ENCODE data around the gene CGAS.
"Not testable (repeated sequence)": the region's sequence is repeated elsewhere in the genome, so short reads cannot be mapped to it uniquely, and the experiment has no call there.

The CGAS gene

DNA sequence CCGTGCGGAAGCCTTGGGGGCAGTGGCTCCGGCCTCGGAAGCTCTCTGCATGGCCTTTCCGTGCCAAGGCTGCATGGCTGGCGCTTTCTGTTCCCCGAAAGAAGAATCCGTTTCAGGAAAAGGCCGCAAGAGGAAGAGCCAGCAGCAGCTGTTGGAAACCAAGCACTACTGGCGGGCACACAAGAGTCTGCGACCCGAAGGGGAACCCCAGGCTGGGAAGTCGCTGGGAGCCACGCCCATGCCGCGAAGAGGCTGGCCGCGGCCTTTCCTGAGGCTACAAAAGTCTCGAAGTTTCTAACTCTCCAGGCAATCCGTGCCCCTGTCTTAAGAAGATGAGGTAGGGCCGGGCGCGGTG is at the start of gene CGAS:
Gene CGAS (minus strand): TSS at position 191 of the 355 bp plus-strand sequence. CDS start 116 bp downstream, at position 75.
- no peak for DNase-seq

DNA sequence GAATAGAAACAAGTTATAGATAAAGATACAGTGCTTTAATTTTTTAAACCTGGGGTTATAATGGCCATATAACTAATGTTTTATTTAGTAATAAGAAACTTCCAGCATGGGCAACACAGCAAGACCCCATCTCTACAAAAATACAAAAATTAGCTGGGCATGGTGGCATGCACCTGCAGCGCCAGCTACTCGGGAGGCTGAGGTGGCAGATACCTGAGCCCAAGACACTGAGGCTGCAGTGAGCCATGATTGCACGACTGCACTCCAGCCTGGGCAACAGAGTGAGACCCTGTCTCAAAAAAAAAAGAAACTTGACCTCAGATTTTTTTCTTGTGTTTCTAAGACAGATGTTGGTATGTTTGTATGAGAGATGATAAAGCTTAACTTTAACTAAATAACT is 45.8 kb upstream of the CGAS start:
- DNase-seq = no peak

DNA sequence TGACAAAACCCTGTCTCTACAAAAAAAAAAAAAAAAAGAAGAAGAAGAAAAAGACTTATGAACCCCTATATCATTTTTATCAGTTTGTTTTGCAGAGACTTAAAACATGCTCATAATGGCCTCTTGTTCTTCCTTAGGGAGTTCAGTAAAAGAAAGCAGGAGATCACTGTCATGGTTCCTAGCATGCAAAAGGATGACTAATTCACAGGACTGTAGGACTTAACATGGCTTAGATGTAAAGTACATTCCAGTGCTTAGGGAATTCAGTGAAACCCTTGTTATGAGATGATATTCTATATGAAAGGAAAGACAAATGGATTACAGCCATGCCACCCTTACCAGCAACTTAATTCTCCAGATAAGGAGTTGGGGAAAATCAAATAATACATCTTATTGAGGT is 39.3 kb upstream of the CGAS start:
- no peak for DNase-seq

DNA sequence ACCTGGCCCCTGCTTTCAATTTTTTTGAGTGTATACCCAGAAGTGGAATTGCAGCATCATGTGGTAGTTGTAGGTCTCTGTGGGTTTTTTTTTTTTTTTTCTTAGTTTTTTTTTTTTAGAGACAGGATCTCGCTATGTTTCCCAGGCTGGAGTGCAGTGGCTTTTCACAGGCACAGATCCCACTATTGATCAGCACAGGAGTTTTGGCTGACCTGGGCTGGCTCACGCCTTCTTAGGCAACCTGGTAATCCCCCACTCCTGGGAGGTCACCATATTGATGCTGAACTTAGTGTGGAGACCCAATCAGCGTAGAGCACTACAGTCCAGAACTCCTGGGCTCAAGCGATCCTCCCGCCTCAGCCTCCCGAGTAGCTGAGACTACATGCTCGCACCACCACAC is 35.4 kb upstream of the CGAS start:
- no peak for DNase-seq

DNA sequence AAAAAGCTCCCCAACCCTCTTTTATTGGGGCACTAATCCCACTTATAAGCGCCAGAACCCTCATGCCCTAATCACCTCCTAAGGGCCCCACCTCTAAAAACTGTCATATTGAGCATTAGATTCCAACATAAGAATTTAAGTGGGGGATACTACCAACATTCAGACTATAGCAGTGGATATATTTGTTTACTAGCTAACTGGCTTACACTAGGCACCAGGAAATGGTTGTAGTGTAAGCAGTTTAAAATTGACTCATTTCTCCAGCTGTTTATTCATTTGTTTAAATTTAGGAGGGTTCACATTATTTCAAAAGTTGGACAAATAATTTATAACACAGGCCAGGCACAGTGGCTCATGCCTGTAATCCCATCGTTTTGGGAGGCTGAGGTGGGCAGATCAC is 32.3 kb upstream of the CGAS start:
- no peak for DNase-seq

DNA sequence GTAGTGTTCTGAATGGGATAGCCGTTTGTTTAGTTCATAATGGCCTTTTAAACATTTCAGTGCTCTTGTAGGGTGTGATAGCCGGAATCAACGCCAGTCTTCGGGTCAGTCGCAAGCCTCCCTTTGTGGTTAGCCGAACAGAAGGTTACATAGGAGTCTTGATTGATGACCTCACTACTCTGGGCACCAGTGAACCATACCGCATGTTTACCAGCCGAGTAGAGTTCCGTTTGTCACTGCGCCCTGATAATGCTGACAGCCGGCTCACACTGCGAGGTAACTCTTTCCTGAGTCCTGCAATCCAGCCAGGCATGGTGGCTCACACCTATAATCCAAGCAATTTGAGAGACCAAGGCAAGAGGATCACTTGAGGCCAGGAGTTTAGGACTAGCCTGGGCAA is 29.9 kb upstream of the CGAS start:
- no peak for DNase-seq

DNA sequence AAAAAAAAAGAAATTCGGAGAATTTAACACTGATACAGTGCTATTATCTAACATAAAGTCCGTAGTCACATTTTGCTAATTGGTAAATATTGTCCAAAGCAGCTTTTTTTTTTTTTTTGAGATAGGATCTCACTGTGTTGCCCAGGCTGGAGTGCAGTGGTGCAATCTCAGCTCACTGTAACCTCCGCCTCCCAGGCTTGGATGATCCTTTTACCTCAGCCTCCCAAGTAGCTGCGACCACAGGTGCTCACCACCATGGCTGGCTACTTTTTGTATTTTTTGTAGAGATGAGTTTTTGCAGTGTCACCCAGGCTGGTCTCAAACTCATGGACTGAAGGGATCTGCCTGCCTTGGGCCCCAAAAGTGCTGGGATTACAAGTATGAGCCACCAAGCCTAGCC is 25.3 kb upstream of the CGAS start:
- no peak for DNase-seq

DNA sequence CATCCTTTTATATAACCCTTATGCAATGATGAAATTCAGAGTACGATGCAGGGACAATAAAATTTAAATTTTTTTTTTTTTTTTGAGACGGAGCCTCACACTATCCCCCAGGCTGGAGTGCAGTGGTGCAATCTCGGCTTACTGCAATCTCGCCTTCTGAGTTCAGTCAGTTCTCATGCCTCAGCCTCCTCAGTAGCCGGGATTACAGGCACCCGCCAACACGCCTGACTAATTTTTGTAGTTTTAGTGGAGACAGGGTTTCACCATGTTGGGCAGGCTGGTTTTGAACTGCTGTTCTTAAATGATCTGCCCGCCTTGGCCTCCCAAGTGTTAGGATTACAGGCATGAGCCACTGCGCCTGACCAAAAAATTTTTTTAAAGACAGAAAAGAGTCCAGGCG is 24.6 kb upstream of the CGAS start:
- no peak for DNase-seq

DNA sequence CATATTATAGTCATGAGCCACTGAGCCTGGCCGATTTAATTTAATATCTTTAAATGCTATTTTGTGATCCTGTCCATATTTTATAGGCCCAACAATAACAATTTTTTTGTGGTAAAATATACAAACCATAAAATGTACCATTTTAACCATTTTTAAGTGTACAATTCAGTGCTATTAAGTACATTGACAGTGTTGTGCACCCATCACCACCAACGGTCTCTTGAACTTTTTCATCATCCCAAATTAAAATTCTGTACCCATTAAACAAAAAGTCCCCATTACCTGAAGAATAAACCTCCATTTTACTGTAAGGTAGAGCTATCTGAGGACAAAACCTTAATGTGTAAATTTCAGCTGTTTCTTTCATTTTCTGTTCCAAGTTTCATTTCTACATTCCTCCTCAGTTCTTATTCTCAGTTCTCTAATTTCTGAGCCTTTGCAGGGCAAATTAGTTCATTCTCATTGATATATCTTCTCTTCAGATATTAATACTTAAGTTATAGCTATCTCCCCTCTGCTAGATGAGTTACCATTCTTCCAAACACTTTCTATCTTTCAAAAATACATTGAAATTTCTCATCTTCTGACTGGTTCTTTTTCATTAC is 19.7 kb upstream of the CGAS start:
- no peak for DNase-seq

DNA sequence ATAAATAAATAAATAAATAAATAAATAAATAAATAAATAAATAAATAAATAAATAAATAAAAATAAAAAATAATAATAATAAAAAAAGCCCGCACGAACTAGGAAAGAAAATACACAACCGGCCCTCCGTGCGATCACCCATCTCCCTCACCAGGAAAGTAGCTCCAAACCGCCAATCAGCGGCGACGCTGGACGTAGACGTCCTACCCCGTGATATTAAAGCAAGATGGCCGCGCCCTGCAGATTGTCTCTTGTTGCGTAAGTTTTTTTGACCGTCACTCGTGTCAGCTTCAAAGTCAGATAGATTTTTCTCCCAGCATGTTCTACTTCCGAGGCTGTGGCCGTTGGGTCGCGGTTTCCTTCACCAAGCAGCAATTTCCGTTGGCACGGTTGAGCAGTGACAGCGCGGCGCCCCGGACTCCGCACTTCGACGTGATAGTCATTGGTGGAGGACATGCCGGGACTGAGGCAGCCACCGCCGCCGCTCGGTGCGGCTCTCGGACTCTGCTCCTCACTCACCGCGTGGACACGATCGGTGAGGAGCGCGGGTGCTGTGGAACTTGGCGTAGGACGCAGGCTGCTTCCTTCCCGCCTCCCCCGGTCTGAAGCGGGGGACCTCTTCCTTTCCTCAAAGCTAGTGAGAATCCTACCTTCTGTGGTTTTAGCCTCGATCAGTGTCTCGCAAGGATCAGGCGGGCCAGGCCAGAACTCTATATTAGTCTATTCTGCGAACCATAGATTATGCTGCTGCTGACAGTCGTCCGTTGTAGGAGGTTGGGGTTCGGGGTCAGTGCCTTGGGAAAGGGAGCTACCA is 9.6 kb upstream of the CGAS start, which contains the start of gene MTO1:
Gene MTO1 (plus strand): TSS at position 201 of the 814 bp plus-strand sequence. CDS start 118 bp downstream, at position 319.
- DNase-seq = peak; percentile 89 to 93

DNA sequence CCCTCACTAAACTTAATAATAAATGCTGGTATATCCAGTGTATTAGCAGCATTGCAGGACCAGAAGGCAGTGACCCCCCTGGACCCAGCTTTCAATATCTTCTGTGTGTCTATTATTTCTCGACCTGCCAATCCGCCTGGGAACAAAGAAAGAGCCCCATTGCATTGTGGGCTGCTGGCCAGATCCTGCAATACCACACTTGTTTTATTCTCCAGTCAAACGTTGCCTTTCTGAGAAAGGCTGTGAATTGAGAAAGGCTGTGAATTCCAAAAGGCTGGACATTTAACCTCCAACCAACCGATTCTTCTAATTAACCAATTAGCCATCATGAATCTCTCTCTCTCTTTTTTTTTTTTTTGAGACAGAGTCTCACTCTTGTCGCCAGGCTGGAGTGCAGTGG is 8.0 kb upstream of the CGAS start:
- no peak for DNase-seq

DNA sequence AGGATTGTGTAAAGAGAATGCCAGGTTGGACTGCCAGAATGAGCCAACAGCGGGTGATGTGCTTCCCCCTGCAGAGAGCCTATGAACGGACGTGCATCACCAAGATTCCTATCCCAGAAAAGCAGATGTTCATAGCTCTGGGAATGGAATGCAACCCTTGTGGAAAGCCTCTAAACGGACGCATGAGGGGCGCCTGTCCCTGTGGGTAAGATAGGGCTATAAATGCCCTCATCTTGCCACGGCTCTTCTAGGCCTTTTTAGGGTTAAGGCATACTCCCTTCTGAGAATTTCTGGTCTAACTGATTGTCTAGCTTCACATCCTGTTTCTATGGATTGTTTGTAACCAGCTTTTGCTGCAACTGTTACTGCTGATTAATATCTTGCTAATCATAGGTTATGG is 7.4 kb upstream of the CGAS start:
- DNase-seq = not testable (repeated sequence)

DNA sequence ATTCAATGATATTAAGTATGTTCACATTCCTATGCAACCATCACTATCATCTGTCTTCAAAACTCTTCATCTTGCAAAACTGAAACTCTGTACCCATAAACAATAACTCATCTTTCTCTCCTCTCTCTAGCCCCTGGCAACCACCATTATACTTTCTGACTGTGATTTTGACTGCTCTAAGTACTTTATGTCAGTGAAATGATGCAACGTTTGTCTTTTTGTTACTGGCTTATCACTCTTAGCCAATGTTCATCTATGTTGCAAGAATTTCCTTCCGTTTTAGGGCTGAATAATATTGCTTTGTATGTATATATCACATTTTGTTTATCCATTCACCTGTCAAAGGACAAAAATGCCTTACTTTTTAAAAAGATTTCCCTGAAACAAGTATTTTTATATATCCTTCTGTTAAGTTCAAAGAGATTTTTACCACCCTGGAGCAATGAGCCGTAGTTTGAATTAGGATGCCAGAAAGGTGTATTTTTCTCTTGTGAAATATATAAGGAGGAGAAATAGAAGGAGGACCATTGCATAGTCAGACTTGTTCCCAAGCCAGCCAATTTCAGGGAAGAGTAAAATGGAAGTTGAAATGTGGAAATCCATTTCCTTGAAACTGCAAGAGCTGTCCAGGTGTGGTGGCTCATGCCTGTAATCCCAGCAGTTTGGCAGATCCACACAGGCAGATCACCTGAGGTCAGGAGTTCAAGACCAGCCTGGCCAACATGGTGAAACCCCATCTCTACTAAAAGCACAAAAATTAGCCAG is 4.0 kb upstream of the CGAS start:
- no peak for DNase-seq

DNA sequence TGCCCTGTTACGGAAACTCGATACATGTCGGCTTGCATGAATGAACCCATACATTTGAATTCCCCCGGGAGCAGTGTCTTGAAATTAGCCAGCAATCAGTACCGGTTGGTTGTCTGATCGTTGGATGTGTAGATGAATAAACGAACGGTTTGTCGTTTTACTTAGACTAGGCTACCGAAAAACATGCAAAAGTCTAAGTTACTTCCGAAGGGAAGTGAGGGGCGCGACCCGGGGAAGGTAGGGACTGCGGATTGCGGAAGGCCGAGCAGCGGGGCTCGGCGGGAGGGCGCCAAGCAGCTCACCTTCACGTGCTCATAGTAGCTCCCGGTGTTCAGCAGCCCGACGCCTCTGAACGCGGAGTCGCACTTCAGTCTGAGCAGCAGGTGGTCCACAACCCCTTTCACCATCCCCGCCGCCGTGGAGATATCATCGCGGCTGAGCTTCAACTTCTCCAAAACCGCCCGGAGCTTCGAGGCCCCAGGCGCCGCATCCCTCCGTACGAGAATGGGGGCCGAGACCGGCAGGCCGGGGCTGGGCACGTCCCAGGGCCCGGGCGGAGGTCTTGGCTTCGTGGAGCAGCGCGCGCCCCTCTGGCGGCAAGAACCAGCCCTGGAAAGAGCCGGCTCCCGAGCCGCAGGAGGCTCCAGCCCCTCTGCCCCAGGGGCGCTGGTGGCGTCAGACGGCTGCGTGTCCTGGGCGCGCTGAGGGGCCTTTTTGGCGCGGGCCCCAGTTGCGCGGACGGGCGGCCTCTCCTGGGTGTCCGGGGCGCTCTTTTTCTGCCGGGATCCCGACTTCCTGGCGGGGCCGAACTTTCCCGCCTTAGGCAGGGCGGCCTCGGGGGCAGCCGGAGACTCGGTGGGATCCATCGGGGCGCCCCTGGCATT is 632 bp downstream of the CGAS start:
- peak; percentile 52 to 82 for DNase-seq

DNA sequence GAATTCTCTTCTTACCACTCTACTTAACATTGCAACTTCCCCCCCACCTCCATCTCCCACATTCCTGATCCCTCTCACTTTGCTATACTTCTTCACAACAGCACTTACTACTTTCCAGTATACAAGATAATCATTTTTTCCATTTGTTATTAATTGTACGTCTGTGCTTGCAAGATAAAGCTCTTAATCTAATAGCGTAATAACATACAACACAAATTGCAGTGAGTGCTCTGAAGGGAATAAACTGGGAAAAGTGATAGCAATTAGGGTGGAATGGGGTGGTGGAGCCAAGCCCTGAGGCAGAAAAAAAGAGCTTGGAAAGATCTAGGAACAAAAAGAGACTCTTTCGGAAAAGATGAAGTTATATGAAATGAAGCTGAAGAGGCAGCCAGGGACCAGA is 8.5 kb downstream of the CGAS start:
- DNase-seq = no peak

DNA sequence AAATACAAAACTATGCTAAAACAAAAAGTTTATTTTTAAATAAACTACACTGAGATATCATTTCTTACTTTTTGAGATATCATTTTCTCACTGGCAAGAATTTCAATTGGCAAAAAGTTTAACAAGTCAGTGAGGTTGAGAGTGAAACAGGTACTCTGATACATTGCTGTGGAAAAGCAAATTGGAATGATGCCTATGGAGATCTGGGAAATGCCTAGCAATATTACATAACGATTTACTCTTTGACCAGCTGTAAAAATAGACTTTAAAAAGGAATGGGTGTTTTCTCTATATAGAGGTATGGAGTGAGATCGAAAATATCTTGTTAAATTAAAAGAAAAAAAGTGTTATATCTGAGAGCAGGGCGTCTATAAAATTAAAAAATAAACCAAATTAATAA is 16.9 kb downstream of the CGAS start:
- no peak for DNase-seq

DNA sequence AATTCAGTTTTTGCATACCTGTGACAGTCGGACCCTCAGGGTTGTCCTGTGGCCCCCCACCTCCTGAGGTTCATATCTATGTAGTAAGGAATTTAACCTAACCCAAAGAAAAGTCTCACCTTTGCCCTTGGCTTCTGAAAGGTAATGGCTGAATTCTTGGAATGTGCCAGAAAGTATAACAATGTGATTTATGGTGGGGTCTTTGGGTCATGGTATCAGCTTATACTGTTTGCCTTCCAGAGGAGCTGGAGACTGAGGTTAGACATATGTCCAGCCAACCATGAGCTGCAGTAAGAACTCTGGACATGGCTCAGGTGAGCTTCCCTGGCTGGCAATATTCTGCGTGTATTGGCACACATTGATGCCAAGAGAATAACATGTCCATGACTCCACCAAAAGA is 30.6 kb downstream of the CGAS start:
- DNase-seq = no peak

DNA sequence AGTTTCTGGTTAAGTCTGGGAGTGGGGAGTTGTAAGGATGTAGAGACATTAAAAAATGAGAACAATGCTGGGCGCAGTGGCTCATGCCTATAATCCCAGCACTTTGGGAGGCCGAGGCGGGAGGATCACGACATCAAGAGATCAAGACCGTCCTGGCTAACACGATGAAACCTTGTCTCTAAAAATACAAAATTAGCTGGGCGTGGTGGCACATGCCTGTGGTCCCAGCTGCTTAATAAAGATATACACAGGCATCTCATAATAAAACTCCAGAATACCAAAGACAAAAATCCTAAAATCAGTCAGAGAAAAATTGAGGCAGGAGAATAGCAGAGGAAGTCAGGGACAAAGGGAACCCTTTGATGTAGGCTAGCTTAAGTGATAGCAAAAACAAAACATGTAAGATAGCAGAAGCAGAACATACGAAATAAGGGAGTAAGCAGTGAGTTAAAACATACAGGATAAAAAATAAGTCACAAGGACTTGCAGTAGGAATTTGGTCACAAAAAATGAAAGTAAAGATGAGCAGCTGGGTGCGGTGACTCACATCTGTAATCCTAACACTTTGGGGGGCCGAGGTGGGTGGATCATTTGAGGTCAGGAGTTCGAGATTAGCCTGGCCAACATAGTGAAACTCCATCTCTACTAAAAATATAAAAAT is 33.9 kb downstream of the CGAS start:
- no peak for DNase-seq

DNA sequence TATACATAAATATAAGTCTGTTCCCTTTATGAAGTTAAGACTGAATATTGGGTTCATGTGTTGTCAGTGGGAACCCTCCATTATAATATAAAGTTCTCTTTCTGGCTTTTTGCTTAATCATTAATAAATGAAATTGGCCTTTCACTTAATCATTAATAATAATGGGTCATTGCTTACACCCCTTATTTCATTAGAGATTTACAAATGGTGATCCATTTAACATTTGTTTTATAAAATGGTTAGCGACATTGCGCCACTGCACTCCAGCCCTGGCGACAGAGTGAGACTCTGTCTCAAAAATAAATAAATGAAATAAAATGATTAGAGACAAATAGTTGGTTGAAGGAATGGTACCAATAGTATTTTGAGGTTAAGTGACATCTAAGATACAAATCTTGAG is 39.0 kb downstream of the CGAS start:
- no peak for DNase-seq

DNA sequence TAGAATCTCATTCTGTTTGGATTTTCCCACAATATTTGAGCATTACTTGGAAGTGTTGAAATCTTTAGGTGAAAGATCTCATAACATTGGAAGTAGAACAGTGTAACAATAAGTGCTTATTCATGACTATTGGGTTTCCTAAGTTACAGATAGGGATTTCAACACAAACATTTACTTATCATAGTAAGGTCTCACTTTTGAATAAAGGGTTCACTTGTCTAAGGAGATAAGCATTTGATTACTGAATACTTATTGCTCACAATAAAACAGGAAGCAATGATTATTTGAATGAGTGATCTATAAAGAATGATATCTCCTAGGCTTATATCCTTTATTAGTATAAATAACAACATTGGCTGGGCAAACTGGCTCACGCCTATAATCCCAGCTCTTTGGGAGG is 42.7 kb downstream of the CGAS start:
- no peak for DNase-seq

DNA sequence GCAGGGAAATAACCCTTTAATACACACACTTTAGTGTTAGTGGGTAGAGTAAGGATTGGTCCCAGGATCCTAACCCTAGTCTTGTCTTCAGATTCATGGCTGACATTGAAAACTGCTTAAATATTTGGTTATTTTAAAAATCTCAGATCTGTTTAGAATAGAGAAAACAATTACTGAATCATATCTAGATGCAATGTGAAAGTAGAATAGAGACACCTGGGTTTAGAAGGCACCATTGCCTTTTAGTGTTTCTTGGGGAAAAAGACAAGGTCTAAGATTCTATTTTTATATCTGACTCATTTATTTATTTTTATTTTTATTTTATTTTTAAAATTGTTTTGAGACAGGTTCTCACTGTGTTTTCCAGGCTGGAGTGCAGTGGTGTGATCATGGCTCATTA is 51.4 kb downstream of the CGAS start:
- DNase-seq = no peak

DNA sequence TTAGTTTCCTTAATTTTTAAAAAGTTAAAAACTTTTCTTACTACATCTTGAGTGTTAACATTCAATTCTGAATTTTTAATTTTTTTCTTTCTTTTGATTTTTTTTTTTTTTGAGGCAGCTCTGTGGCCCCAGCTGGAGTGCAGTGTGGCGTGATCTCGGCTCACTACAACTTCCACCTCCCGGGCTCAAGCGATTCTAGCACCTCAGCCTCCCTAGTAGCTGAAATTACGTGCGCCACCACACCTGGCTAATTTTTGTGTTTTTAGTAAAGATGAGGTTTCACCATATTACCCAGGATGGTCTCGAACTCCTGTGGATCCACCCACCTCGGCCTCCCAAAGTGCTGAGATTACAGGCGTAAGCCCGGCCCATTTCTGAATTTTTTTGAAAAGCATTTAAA is 56.2 kb downstream of the CGAS start:
- no peak for DNase-seq
